IPS-18a (cell line): ENCODE measurements around the gene TMEM9B.
"Not testable (repeated sequence)": the region's sequence is repeated elsewhere in the genome, so short reads cannot be mapped to it uniquely, and the experiment has no call there.

Experiments
- H3K27ac ChIP-seq: one replicate; pipeline ENCODE4 v1.5.1; 2013; ENCODE audit warnings: low read length
- H3K27me3 ChIP-seq: one replicate; pipeline ENCODE4 v1.6.1; 2013; ENCODE audit warnings: mild to moderate bottlenecking, low read length; ENCODE audit not compliant: control insufficient read depth, insufficient read depth
- H3K36me3 ChIP-seq: one replicate; pipeline ENCODE4 v1.6.1; 2013; ENCODE audit warnings: low read depth, low read length; ENCODE audit not compliant: control insufficient read depth
- H3K4me1 ChIP-seq: one replicate; pipeline ENCODE4 v1.6.1; 2013; ENCODE audit warnings: low read depth, low read length; ENCODE audit not compliant: control insufficient read depth
- H3K4me3 ChIP-seq: one replicate; pipeline ENCODE4 v1.5.1; 2013; ENCODE audit warnings: low read length
- H3K9ac ChIP-seq: one replicate; pipeline ENCODE4 v1.6.1; 2013; ENCODE audit warnings: mild to moderate bottlenecking, low read length, moderate library complexity
- H3K9me3 ChIP-seq: one replicate; pipeline ENCODE4 v1.6.1; 2013; ENCODE audit warnings: low read depth, low read length; ENCODE audit not compliant: control insufficient read depth

The TMEM9B gene

DNA sequence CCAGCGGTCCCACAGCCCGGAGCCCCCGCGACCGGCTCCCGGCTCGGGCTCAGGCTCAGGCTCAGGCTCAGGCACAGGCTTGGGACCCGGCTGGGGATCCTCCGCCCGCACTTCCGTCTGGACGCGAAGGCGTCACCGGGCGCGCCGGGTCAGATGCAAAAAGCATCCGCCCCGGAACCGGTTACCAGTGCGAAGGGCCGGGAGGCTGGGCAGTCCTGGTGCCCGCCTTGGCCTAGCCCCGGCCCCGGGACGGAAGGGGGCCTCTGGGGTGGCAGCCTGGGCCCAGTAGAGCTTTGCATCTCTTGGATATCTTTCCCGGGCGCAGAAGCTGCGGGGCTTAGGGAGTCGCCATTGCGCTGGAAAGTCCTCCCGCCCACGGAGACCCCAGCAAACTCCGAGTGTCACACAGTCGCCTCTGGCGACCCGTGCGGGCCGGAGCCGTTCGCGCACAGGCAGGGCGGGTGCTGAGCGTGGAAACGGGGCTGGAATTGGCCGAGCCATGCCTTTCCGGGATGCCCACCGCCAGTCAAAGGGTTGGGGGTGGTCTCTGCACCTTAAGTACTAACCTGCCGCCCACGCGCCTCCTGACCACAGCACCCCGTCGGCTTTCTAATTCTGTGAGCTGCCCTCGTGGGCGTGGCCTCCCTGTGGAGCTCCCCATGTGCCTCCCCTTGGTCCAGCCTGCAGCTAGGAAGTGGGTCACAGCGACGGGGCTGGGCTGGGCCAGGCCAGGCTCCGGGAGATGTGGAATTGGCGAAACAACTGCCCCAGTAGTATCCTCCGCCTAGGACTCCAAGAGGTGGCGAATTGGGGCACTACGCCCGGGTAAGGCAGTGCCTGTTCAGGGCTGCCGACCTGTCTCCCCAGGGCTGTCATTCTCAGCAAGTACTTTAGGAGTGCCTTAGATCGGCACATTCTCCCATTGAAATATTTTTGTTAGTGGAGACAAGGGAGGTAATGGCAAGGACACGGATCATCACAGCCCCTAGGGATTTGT is at the start of gene TMEM9B:
Gene TMEM9B (minus strand): TSS at position 119 of the 997 bp plus-strand sequence. CDS start 129 bp downstream, outside the sequence.
- H3K4me3 ChIP-seq = peak within 1 kb of the TSS; percentile 75

DNA sequence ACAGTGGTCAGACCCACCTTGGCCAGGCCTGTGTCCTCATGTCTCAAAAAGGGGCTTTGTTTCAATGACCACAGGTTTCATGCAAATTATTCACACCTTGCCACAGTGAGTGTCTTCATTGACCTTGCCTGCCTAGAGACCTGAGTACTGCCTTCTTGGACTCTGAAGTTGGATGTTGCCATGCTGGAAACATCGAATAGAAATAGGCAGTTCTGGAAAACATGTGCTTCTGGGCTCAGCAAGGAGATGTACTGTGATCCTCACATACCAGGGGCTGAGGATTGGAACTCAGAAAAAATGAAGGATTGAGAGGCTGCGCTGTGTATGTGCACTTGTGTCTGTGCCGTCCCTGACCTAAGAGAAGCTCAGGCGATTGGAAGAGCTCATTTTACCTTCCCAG is 49.1 kb upstream of the TMEM9B start:
- Histone ChIP-seq H3K36me3 (no peaks in the 10 kb centered on the region), H3K27ac (no peak overlapping the region), H3K9me3 (no peaks in the 10 kb centered on the region), H3K4me1 (no peaks in the 10 kb centered on the region), H3K4me3 (no peak overlapping the region), H3K9ac (no peak overlapping the region), H3K27me3 (no peaks in the 10 kb centered on the region)

More for the DNA sequence above, at the start of gene TMEM9B:
- Histone ChIP-seq H3K36me3 (no peaks in the 10 kb centered on the region), H3K9ac (peak within 1 kb of the TSS; percentile 63), H3K27ac (no peak within 1 kb of the TSS), H3K4me1 (peaks cover 3% of the 10 kb centered on the region), H3K27me3 (no peaks in the 10 kb centered on the region), H3K9me3 (no peaks in the 10 kb centered on the region)

DNA sequence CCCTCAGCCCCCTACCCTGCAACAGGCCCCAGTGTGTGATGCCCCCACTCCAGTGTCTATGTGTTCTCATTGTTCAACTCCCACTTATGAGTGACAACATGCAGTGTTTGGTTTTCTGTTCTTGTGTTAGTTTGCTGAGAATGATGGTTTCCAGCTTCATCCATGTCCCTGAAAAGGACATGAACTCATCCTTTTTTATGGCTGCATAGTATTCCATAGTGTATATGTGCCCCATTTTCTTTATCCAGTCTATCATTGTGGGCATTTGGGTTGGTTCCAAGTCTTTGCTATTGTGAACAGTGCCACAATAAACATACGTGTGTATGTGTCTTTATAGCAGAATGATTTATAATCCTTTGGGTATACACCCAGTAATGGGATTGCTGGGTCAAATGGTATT is 45.3 kb upstream of the TMEM9B start:
- H3K4me3 ChIP-seq, H3K4me1 ChIP-seq, H3K36me3 ChIP-seq, H3K27ac ChIP-seq, H3K9me3 ChIP-seq, H3K9ac ChIP-seq: not testable (repeated sequence)
- peaks cover 34% of the 10 kb centered on the region for H3K27me3 ChIP-seq

DNA sequence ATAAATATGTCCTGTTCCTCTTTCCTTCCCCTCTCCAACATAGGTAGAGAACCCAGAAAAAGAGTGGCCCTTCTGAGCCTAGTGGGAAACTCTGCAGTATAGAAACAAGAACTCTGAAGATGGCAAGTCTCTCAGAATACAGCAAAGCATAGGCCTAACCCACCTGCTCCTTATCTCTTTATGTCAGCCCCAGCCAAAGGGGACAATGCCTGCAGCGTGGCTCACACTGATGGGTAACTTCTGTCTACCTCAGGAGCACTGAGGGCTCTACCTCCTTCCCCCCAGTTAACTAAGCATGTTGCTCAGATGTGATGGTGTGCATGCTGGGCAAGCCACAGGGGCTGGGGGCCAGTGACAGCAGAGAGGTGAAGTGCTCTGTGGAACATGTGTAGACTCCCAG is 44.4 kb upstream of the TMEM9B start:
- Histone ChIP-seq H3K9ac (no peak overlapping the region), H3K4me1 (no peaks in the 10 kb centered on the region), H3K4me3 (no peak overlapping the region), H3K9me3 (no peaks in the 10 kb centered on the region), H3K36me3 (no peaks in the 10 kb centered on the region), H3K27me3 (peaks cover 42% of the 10 kb centered on the region), H3K27ac (no peak overlapping the region)

DNA sequence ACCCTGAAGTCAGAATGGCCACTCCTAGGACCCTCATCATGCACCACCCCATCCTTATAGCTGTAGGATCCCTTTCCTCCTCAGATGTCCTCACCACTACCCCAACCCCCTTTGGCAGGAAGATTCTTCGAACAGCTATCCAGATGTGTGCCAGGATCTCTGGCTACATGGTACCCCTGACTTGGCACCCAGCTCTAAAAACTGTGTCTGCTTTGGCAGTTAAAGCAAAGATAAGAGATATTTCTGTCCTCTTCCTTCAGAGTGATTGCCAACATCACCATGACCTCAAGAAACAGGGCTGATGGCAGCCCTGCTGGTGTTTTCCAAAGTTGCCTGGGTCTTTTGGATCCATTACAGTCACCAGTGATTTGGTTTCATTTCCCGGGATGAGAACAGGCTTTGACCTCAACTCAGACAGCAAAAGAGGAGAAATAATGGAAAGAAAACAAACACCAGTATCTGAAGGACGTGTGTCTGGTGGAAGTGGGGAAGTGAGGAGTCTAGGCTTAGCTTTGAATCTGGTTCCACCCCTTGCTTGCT is 43.8 kb upstream of the TMEM9B start:
- no peaks in the 10 kb centered on the region for H3K36me3 ChIP-seq
- H3K27me3 ChIP-seq = peaks cover 48% of the 10 kb centered on the region
- no peaks in the 10 kb centered on the region for H3K9me3 ChIP-seq
- H3K9ac ChIP-seq = no peak overlapping the region
- H3K4me3 ChIP-seq = no peak overlapping the region
- peaks cover 3% of the 10 kb centered on the region for H3K4me1 ChIP-seq
- H3K27ac ChIP-seq = no peak overlapping the region

DNA sequence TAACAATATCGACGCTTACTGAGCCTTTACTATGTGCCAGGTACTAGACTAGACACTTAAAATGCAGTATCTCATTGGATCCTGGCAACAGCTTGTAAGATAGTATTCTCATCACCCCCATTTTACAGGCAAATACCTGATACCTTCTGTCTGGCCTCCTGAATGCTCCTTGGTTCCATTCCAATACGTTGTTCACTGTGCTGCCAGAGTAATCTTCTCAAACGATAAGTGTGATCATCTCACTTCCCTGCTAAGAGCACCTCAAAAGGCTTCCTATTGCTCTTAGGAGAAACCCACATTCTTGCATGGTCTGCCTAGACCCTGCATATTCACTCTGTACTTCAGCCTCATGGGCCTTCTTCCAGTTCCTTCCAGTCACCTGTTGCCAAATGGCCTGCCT is 40.8 kb upstream of the TMEM9B start:
- peaks cover 7% of the 10 kb centered on the region for H3K4me1 ChIP-seq
- H3K27ac ChIP-seq = no peak overlapping the region
- H3K4me3 ChIP-seq = no peak overlapping the region
- peaks cover 72% of the 10 kb centered on the region for H3K27me3 ChIP-seq
- no peaks in the 10 kb centered on the region for H3K9me3 ChIP-seq
- H3K36me3 ChIP-seq = no peaks in the 10 kb centered on the region
- no peak overlapping the region for H3K9ac ChIP-seq

DNA sequence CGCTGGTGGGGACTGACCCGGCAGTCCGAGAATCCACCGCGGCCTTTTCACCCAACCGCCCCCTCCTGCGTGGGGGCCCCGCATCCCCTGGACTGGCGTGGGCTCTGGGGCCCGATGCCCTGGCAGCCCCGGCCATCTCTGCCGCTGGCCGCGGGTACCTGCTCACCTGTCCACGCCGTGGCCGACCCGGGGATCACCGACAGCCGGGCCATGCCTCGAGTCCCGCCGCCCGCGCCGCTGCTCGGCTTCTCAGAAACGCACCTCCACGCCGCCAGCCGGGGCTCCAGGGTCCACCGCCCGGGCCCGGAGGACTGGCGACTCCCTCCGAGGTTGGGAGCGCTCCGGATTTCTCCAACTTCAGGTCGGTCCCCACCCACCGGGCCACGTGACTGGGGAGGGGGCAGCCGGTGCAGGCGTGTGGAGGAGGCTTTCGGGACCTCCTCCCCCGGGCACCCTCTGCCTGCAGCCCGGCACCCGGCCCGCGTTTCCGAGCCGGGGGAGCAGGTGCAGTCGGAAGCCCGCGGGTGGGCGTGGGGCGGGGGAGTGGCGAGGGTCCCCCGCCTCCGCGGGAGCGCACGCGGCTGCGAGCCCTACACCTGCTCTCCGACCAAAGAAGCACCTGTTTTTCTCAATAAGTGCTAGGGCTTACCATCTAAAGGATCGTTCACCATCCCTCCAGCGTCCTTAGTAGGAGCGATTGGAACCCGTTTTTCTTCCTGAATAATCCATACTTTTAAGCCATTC is 40.1 kb upstream of the TMEM9B start:
- Histone ChIP-seq H3K9me3 (no peaks in the 10 kb centered on the region), H3K27me3 (peaks cover 72% of the 10 kb centered on the region), H3K4me1 (peaks cover 7% of the 10 kb centered on the region), H3K4me3 (peak overlapping the region; percentile 63), H3K27ac (no peak overlapping the region), H3K9ac (no peak overlapping the region), H3K36me3 (no peaks in the 10 kb centered on the region)

DNA sequence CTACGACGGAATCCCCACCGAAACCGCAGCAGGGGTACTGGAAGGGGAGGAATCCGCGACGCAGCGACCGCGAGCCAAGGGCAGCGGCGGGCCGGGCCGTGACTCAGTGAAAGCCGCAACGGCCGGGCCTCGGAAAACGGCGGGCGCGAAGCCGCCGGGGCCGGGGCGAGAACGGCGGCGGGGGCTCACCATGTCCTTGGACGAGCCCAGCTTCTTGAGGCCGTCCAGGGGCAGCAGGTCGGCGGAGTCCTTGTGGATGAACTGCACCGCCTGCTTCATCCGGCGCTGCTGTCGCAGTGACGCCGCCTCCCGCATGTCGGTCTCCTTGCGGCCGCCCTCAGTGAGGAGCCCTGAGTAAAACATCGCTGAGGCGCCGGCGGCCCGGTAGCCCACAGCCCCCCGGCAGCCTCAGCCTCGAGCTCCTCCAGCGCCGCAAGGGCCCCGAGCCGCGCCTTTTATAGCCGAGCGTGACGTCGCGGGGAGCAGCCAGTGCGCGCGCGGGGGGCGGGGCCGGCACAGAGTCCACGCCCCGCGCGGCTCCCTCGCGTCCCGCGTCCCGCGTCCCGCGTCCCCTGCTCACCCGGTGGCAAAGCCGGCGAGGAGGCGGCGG is 39.4 kb upstream of the TMEM9B start, which contains the start of gene NRIP3:
Gene NRIP3 (minus strand): TSS at position 429 of the 610 bp plus-strand sequence. CDS start 66 bp downstream, at position 363.
- H3K4me1 ChIP-seq = peaks cover 7% of the 10 kb centered on the region
- no peaks in the 10 kb centered on the region for H3K36me3 ChIP-seq
- H3K27me3 ChIP-seq = peaks cover 72% of the 10 kb centered on the region
- no peaks in the 10 kb centered on the region for H3K9me3 ChIP-seq
- H3K27ac ChIP-seq = no peak within 1 kb of the TSS
- peak within 1 kb of the TSS; percentile 63 for H3K4me3 ChIP-seq
- peak within 1 kb of the TSS; percentile 39 for H3K9ac ChIP-seq

DNA sequence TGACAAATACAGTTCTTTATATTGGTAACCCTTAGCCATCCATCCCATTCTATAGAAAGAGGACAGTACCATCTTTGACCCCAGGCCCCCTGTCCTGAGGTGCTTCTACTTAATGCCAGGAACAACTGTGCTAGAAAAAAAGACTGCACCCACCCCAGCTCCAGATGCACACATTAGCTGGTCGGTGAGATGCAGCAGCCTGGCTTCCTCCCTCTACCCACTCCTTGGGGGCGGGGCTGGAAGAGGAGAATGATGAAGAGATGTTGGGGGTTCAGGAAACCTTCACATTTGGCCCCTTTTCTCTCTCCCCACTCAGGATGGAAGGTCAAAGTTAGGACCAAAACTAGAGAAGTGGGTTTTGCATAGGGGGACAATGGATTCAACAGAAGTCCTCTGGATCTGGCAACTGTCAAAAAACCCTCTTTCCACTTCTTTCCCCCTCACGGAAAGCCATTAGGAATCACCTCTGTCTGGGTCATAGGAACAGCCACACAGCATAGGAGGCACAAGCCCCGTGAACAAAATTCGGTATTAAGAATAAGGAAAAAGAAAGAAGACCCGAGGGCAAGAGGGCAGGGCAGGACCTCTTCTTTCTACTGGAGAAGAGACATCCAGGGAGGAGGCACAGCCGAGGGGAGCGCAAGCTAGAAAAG is 38.8 kb upstream of the TMEM9B start:
- Histone ChIP-seq H3K9ac (peak overlapping the region; percentile 39), H3K27ac (no peak overlapping the region), H3K36me3 (no peaks in the 10 kb centered on the region), H3K9me3 (no peaks in the 10 kb centered on the region), H3K4me3 (peak overlapping the region; percentile 63), H3K4me1 (peaks cover 7% of the 10 kb centered on the region), H3K27me3 (peaks cover 72% of the 10 kb centered on the region)

DNA sequence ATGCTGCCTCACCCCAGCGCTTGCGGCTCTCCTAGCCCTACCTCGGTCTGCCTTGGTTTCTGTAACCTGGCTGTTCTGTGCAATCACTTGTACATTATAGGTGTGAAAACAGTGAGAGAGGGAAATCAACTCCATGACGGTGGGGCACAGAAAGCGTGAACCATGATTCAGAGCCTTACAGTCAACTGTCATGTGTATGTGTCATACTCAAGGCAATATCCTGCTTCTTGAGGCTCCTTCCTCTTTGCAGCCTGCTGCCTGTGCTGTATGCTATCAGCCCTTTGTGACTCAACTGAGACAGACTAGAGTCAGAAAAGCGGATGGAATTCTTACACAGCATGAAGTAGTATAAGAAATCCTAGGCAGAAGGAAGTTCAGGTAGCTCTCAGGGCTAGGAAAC is 37.5 kb upstream of the TMEM9B start:
- peaks cover 61% of the 10 kb centered on the region for H3K27me3 ChIP-seq
- H3K4me3 ChIP-seq = no peak overlapping the region
- no peak overlapping the region for H3K27ac ChIP-seq

More for the DNA sequence above, 37.5 kb upstream of the TMEM9B start:
- H3K9me3 ChIP-seq = no peaks in the 10 kb centered on the region
- no peaks in the 10 kb centered on the region for H3K36me3 ChIP-seq
- H3K9ac ChIP-seq = no peak overlapping the region
- H3K4me1 ChIP-seq = peaks cover 7% of the 10 kb centered on the region
